ENCODE data around the gene CRX.
"Not testable (repeated sequence)": the region's sequence is repeated elsewhere in the genome, so short reads cannot be mapped to it uniquely, and the experiment has no call there.

The CRX gene

GRCh38 chr19:47860602-47861297, 39.0 kb downstream of the CRX start:
- no peak for DNase-seq

- DNase-seq, result no peak
Observed at GRCh38 chr19:47861630-47862029, 39.9 kb downstream of the CRX start.

GRCh38 chr19:47863514-47863936, 41.8 kb downstream of the CRX start:
- peak; percentile 19 for DNase-seq

- no peak for DNase-seq
Observed at GRCh38 chr19:47865166-47865565, 43.4 kb downstream of the CRX start.

DNA sequence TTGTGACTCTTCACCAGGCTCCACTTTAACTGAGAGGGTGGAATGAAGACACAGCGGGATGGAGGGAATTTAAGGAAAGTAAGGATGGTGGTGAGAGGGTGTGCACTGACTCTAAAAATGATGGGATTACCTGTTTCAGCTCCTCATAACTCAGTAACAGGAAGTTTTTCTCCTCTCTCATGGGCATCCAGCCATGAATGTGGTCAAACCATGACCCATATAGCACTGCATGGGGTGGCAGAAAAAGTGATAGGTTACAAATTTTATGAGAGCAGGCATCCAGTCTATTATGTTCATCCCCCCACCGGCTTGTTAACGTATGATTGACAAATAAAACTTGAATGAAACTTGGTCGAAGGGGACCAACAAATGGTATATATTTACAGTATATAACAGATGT, 57.2 kb downstream of the CRX start:
- no peak for DNase-seq

- DNase-seq, result not testable (repeated sequence)
Observed at GRCh38 chr19:47879385-47879784, 57.6 kb downstream of the CRX start.

DNA sequence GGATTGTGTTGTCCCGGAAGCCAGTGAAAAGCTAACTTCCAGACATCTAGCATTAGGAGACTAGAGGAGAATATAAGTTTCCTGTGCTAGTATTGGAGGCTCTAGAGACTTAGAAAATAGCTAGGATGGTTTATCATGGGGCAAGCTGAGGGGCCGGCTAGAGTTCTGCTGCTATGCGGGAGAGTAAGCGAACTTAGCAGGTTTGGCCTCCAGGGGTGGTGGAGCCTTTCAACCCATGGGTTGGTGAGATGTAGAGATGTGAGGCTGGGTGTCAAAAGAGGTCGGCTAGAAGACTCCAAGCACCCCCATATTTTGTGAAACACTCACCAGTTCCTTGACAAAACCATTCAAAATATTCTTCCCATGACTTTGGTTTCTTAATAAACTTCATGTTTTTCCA, 60.0 kb downstream of the CRX start:
- no peak for DNase-seq

DNA sequence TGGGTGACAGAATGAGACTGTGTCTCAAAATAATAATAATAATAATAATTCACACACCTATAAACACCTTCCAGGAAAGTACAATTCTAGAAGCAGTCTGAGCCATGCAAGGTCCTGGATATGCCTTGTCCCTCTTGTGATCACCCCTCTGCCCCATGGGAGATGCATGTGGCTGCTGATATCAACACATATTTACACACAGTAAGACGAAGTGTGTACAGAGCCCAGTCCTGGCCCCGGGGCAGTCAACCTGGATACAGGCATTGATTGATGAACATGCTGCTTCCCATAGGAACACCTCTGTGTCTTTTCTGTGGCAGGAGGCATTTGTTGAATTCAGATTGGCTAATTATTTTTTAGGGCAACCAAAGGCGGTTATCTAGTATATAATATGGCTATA, 61.2 kb downstream of the CRX start:
- no peak for DNase-seq

- DNase-seq, result no peak
Observed at GRCh38 chr19:47885067-47885463, 63.3 kb downstream of the CRX start.

GRCh38 chr19:47886010-47886559, 64.3 kb downstream of the CRX start, which contains the start of gene SULT2A1:
TSS of gene SULT2A1 (minus strand) at chr19:47886315. CDS start at chr19:47886257, 58 bp downstream.
- DNase-seq, result no peak

GRCh38 chr19:47890865-47891621, 69.3 kb downstream of the CRX start:
- no peak for DNase-seq

GRCh38 chr19:47891622-47891922, 69.8 kb downstream of the CRX start:
- DNase-seq, result no peak

DNA sequence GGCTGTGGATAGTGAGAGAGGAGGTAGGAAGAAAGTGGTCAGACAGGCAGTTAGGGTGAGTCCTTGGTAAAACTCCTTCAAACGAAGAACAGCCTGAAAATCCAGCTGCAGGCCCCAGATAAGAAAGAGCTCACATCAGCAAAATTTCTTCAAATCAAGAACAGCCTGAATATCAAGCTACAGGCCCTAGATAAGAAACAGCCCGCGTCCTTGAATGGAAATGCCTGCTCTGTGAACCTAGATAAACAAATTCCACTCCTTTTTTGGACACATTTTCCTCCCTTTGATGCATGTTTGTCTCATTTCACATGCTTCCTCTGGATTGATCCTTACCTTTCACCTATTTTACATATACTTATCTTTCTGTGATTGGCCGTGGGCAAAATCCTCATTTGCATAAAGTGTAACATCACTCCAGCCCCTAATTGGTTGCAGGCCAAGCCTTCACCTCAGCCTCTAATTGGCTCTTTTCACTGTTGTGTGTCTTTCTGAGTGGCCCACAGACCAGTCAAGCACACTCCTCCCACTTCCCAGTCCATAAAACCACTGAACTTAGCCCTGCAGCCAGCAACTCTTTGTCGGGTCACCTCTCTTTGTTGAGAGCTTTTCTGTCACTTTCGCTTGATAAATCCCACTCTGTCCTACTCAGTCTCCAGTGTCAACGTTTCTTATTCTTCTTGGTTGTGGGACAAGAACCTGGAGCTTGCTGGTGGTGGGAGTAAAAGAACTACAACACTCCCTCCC, 70.4 kb downstream of the CRX start:
- DNase-seq, result no peak
